Measurements from ENCODE around the gene ATP8A2.

The ATP8A2 gene

GRCh38 chr13:25912961-25913360 lies 541.2 kb downstream of the ATP8A2 start:
- H3K36me3 ChIP-seq (ENCODE audit: control insufficient read depth in 5 of 5, insufficient read depth in 5 of 5, low read length in 5 of 5), result no peaks in the 10 kb centered on the region
- H3K27ac ChIP-seq (ENCODE audit: low read depth, low read length), result no peak overlapping the region
- H3K4me1 ChIP-seq (ENCODE audit: control insufficient read depth in 5 of 5, insufficient read depth in 5 of 5, low read length in 5 of 5), result no peaks in the 10 kb centered on the region
- H3K9me3 ChIP-seq (ENCODE audit: control insufficient read depth in 5 of 5, low read length in 5 of 5), result no peaks in the 10 kb centered on the region
- H3K4me3 ChIP-seq (ENCODE audit: low read depth in 1 of 5, low read length in 5 of 5), result no peak overlapping the region
- no peak overlapping the region for H3K9ac ChIP-seq (ENCODE audit: low read length in 5 of 5)
- H3K27me3 ChIP-seq (ENCODE audit: control insufficient read depth in 5 of 5, insufficient read depth in 4 of 5, low read length in 5 of 5), result no peaks in the 10 kb centered on the region

- Histone ChIP-seq H3K9me3 (ENCODE audit: control insufficient read depth in 5 of 5, low read length in 5 of 5) (no peaks in the 10 kb centered on the region), H3K4me1 (ENCODE audit: control insufficient read depth in 5 of 5, insufficient read depth in 5 of 5, low read length in 5 of 5) (no peaks in the 10 kb centered on the region), H3K36me3 (ENCODE audit: control insufficient read depth in 5 of 5, insufficient read depth in 5 of 5, low read length in 5 of 5) (no peaks in the 10 kb centered on the region), H3K4me3 (ENCODE audit: low read depth in 1 of 5, low read length in 5 of 5) (no peak overlapping the region), H3K9ac (ENCODE audit: low read length in 5 of 5) (no peak overlapping the region), H3K27ac (ENCODE audit: low read depth, low read length) (no peak overlapping the region), H3K27me3 (ENCODE audit: control insufficient read depth in 5 of 5, insufficient read depth in 4 of 5, low read length in 5 of 5) (no peaks in the 10 kb centered on the region)
Measured at GRCh38 chr13:25915840-25916518, 544.2 kb downstream of the ATP8A2 start.

- Histone ChIP-seq H3K36me3 (ENCODE audit: control insufficient read depth in 5 of 5, insufficient read depth in 5 of 5, low read length in 5 of 5) (no peaks in the 10 kb centered on the region), H3K4me1 (ENCODE audit: control insufficient read depth in 5 of 5, insufficient read depth in 5 of 5, low read length in 5 of 5) (no peaks in the 10 kb centered on the region), H3K4me3 (ENCODE audit: low read depth in 1 of 5, low read length in 5 of 5) (no peak overlapping the region), H3K27me3 (ENCODE audit: control insufficient read depth in 5 of 5, insufficient read depth in 4 of 5, low read length in 5 of 5) (no peaks in the 10 kb centered on the region), H3K9ac (ENCODE audit: low read length in 5 of 5) (no peak overlapping the region), H3K9me3 (ENCODE audit: control insufficient read depth in 5 of 5, low read length in 5 of 5) (no peaks in the 10 kb centered on the region), H3K27ac (ENCODE audit: low read depth, low read length) (no peak overlapping the region)
Measured at GRCh38 chr13:25920277-25920676, 548.5 kb downstream of the ATP8A2 start.

- no peaks in the 10 kb centered on the region for H3K9me3 ChIP-seq (ENCODE audit: control insufficient read depth in 5 of 5, low read length in 5 of 5)
- H3K9ac ChIP-seq (ENCODE audit: low read length in 5 of 5), result no peak overlapping the region
- H3K27me3 ChIP-seq (ENCODE audit: control insufficient read depth in 5 of 5, insufficient read depth in 4 of 5, low read length in 5 of 5), result no peaks in the 10 kb centered on the region
- H3K4me1 ChIP-seq (ENCODE audit: control insufficient read depth in 5 of 5, insufficient read depth in 5 of 5, low read length in 5 of 5), result no peaks in the 10 kb centered on the region
- H3K4me3 ChIP-seq (ENCODE audit: low read depth in 1 of 5, low read length in 5 of 5), result no peak overlapping the region
- no peaks in the 10 kb centered on the region for H3K36me3 ChIP-seq (ENCODE audit: control insufficient read depth in 5 of 5, insufficient read depth in 5 of 5, low read length in 5 of 5)
- no peak overlapping the region for H3K27ac ChIP-seq (ENCODE audit: low read depth, low read length)
Measured at GRCh38 chr13:25920931-25921330, 549.2 kb downstream of the ATP8A2 start.

GRCh38 chr13:25922376-25922775 lies 550.6 kb downstream of the ATP8A2 start:
- no peak overlapping the region for H3K9ac ChIP-seq (ENCODE audit: low read length in 5 of 5)
- no peaks in the 10 kb centered on the region for H3K36me3 ChIP-seq (ENCODE audit: control insufficient read depth in 5 of 5, insufficient read depth in 5 of 5, low read length in 5 of 5)
- no peaks in the 10 kb centered on the region for H3K9me3 ChIP-seq (ENCODE audit: control insufficient read depth in 5 of 5, low read length in 5 of 5)
- H3K4me1 ChIP-seq (ENCODE audit: control insufficient read depth in 5 of 5, insufficient read depth in 5 of 5, low read length in 5 of 5), result no peaks in the 10 kb centered on the region
- H3K4me3 ChIP-seq (ENCODE audit: low read depth in 1 of 5, low read length in 5 of 5), result no peak overlapping the region
- peaks cover 0 to 2% (median 0%) of the 10 kb centered on the region in 5 donors for H3K27me3 ChIP-seq (ENCODE audit: control insufficient read depth in 5 of 5, insufficient read depth in 4 of 5, low read length in 5 of 5)
- H3K27ac ChIP-seq (ENCODE audit: low read depth, low read length), result no peak overlapping the region

- H3K27ac ChIP-seq (ENCODE audit: low read depth, low read length), result no peak overlapping the region
- H3K9ac ChIP-seq (ENCODE audit: low read length in 5 of 5), result no peak overlapping the region
- H3K27me3 ChIP-seq (ENCODE audit: control insufficient read depth in 5 of 5, insufficient read depth in 4 of 5, low read length in 5 of 5), result peaks cover 0 to 2% (median 0%) of the 10 kb centered on the region in 5 donors
- H3K9me3 ChIP-seq (ENCODE audit: control insufficient read depth in 5 of 5, low read length in 5 of 5), result no peaks in the 10 kb centered on the region
- no peaks in the 10 kb centered on the region for H3K36me3 ChIP-seq (ENCODE audit: control insufficient read depth in 5 of 5, insufficient read depth in 5 of 5, low read length in 5 of 5)
- no peak overlapping the region for H3K4me3 ChIP-seq (ENCODE audit: low read depth in 1 of 5, low read length in 5 of 5)
- H3K4me1 ChIP-seq (ENCODE audit: control insufficient read depth in 5 of 5, insufficient read depth in 5 of 5, low read length in 5 of 5), result no peaks in the 10 kb centered on the region
Measured at GRCh38 chr13:25923217-25924085, 551.7 kb downstream of the ATP8A2 start.

GRCh38 chr13:25927363-25927762 lies 555.6 kb downstream of the ATP8A2 start:
- Histone ChIP-seq H3K4me1 (ENCODE audit: control insufficient read depth in 5 of 5, insufficient read depth in 5 of 5, low read length in 5 of 5) (no peaks in the 10 kb centered on the region), H3K4me3 (ENCODE audit: low read depth in 1 of 5, low read length in 5 of 5) (no peak overlapping the region), H3K9me3 (ENCODE audit: control insufficient read depth in 5 of 5, low read length in 5 of 5) (no peaks in the 10 kb centered on the region), H3K27ac (ENCODE audit: low read depth, low read length) (no peak overlapping the region), H3K36me3 (ENCODE audit: control insufficient read depth in 5 of 5, insufficient read depth in 5 of 5, low read length in 5 of 5) (no peaks in the 10 kb centered on the region), H3K27me3 (ENCODE audit: control insufficient read depth in 5 of 5, insufficient read depth in 4 of 5, low read length in 5 of 5) (peaks cover 0 to 12% (median 7%) of the 10 kb centered on the region in 5 donors), H3K9ac (ENCODE audit: low read length in 5 of 5) (no peak overlapping the region)

GRCh38 chr13:25927932-25928331 lies 556.2 kb downstream of the ATP8A2 start:
- no peak overlapping the region for H3K4me3 ChIP-seq (ENCODE audit: low read depth in 1 of 5, low read length in 5 of 5)
- no peaks in the 10 kb centered on the region for H3K36me3 ChIP-seq (ENCODE audit: control insufficient read depth in 5 of 5, insufficient read depth in 5 of 5, low read length in 5 of 5)
- H3K9me3 ChIP-seq (ENCODE audit: control insufficient read depth in 5 of 5, low read length in 5 of 5), result no peaks in the 10 kb centered on the region
- H3K27me3 ChIP-seq (ENCODE audit: control insufficient read depth in 5 of 5, insufficient read depth in 4 of 5, low read length in 5 of 5), result peaks cover 0 to 12% (median 7%) of the 10 kb centered on the region in 5 donors
- no peaks in the 10 kb centered on the region for H3K4me1 ChIP-seq (ENCODE audit: control insufficient read depth in 5 of 5, insufficient read depth in 5 of 5, low read length in 5 of 5)
- no peak overlapping the region for H3K27ac ChIP-seq (ENCODE audit: low read depth, low read length)
- H3K9ac ChIP-seq (ENCODE audit: low read length in 5 of 5), result no peak overlapping the region

GRCh38 chr13:25928941-25929505 lies 557.2 kb downstream of the ATP8A2 start:
- Histone ChIP-seq H3K27me3 (ENCODE audit: control insufficient read depth in 5 of 5, insufficient read depth in 4 of 5, low read length in 5 of 5) (peaks cover 0 to 12% (median 7%) of the 10 kb centered on the region in 5 donors), H3K4me1 (ENCODE audit: control insufficient read depth in 5 of 5, insufficient read depth in 5 of 5, low read length in 5 of 5) (no peaks in the 10 kb centered on the region), H3K36me3 (ENCODE audit: control insufficient read depth in 5 of 5, insufficient read depth in 5 of 5, low read length in 5 of 5) (no peaks in the 10 kb centered on the region), H3K9me3 (ENCODE audit: control insufficient read depth in 5 of 5, low read length in 5 of 5) (no peaks in the 10 kb centered on the region), H3K4me3 (ENCODE audit: low read depth in 1 of 5, low read length in 5 of 5) (no peak overlapping the region), H3K9ac (ENCODE audit: low read length in 5 of 5) (no peak overlapping the region), H3K27ac (ENCODE audit: low read depth, low read length) (no peak overlapping the region)

- Histone ChIP-seq H3K4me1 (ENCODE audit: control insufficient read depth in 5 of 5, insufficient read depth in 5 of 5, low read length in 5 of 5) (no peaks in the 10 kb centered on the region), H3K9me3 (ENCODE audit: control insufficient read depth in 5 of 5, low read length in 5 of 5) (no peaks in the 10 kb centered on the region), H3K4me3 (ENCODE audit: low read depth in 1 of 5, low read length in 5 of 5) (no peak overlapping the region), H3K27ac (ENCODE audit: low read depth, low read length) (no peak overlapping the region), H3K27me3 (ENCODE audit: control insufficient read depth in 5 of 5, insufficient read depth in 4 of 5, low read length in 5 of 5) (peaks cover 0 to 12% (median 7%) of the 10 kb centered on the region in 5 donors), H3K9ac (ENCODE audit: low read length in 5 of 5) (no peak overlapping the region), H3K36me3 (ENCODE audit: control insufficient read depth in 5 of 5, insufficient read depth in 5 of 5, low read length in 5 of 5) (no peaks in the 10 kb centered on the region)
Measured at GRCh38 chr13:25929816-25930215, 558.0 kb downstream of the ATP8A2 start.
